Stimulated activated CD8-positive, alpha-beta memory T cell treated with anti-CD3 and anti-CD28 coated beads, Interleukin-15, amount 100 ng/mL, for 48 hours (primary cell): ENCODE results near the gene SLC17A5.
"Not testable (repeated sequence)": the region's sequence is repeated elsewhere in the genome, so short reads cannot be mapped to it uniquely, and the experiment has no call there.

Experiments
- DNase-seq, 2 donors: peaks; one replicate each; pipeline ENCODE4 v3.0.0-alpha.2; 2020; ENCODE audit warnings: low read depth in 2 of 2

The SLC17A5 gene

GRCh38 chr6:73614802-73615201 is 39.0 kb downstream of the SLC17A5 start:
- DNase-seq: no peak

GRCh38 chr6:73613806-73614536 is 39.8 kb downstream of the SLC17A5 start:
- DNase-seq: no peak

- no peak for DNase-seq
Measured at GRCh38 chr6:73612611-73613010, 41.2 kb downstream of the SLC17A5 start.

- DNase-seq: no peak
Measured at GRCh38 chr6:73610444-73611275, 43.1 kb downstream of the SLC17A5 start.

DNA sequence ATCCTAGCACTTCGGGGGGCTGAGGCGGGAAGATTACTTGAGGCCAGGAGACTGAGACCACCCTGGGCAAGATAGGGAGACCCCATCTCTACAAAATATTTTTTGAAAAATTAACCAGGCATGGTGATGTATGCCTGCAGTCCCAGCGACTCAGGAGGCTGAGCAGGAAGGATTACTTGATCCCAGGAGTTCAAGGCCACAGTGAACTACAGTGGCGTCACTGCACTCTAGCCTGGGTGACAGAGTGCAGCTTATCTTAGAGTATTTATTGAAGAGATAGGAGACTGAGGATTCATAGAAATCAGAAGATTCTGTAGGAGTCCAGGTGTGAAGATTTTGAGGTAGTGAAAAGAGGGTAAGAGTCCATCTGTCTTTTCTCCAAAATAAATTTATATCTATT is 45.0 kb downstream of the SLC17A5 start:
- no peak for DNase-seq

DNA sequence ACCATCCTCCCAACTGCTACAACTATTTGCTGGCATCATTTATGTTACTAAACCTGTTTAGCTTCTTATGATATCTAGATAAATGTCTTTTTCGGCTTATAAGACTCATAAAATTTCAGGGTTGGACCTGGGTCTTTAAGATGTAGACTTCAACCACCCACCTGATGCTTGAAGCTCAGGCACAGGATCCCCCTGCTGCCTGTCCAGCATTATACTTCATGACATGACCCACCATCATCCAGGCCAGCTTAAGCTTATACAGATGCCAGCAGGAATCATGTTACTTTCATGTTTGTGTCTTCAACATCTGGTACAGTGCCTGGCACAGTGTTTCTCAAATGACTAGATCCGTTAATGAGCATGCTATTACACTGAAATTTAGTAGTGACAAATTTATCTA is 47.4 kb downstream of the SLC17A5 start:
- DNase-seq: no peak

- DNase-seq: no peak
Measured at GRCh38 chr6:73604461-73604860, 49.3 kb downstream of the SLC17A5 start.

GRCh38 chr6:73604020-73604419 is 49.8 kb downstream of the SLC17A5 start:
- no peak for DNase-seq

- no peak for DNase-seq
Measured at GRCh38 chr6:73586416-73586974, 67.3 kb downstream of the SLC17A5 start.

- DNase-seq: peak in 1 of 2 donors; percentile 15
Measured at GRCh38 chr6:73585566-73586415, 68.0 kb downstream of the SLC17A5 start.

DNA sequence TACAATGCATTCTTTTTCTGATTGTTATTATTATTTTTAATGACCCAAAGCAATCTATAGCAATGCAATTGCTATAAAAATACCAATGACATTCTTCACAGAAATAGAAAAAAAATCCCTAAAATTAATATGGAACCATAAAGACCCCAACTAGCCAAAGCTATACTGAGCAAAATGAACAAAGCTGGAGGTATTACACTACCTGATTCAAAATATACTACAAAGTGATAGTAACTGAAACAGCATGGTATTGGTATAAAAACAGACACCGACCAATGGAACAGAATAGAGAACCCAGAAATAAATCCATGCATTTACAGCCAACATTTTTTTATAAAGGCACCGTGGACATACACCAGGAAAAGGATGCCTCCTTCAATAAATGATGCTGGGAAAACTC is 72.5 kb downstream of the SLC17A5 start:
- DNase-seq: no peak

GRCh38 chr6:73580247-73581149 is 73.3 kb downstream of the SLC17A5 start:
- DNase-seq: peak; percentile 70

DNA sequence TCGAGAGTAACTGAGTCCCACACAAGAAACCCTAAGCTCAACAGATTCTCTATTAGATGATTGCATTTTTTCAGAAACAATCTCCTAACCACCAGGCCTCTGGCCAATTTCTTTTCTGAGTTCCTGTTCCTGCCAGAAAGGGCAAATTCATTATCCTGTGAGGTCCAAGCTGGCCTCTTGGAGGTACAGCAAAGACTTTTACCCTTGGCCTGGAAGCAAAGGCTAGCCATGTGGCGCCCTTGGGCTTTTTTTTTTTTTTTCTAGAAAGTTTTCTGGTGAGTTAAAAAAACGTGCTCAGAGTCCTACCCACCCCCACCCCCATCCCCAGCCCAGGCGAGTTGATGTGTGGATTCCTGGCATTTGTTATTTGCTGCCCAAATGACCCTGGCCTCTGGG is 73.9 kb downstream of the SLC17A5 start:
- DNase-seq: no peak

GRCh38 chr6:73579389-73579788 is 74.4 kb downstream of the SLC17A5 start:
- DNase-seq: no peak

GRCh38 chr6:73577676-73578075 is 76.1 kb downstream of the SLC17A5 start:
- DNase-seq: no peak

DNA sequence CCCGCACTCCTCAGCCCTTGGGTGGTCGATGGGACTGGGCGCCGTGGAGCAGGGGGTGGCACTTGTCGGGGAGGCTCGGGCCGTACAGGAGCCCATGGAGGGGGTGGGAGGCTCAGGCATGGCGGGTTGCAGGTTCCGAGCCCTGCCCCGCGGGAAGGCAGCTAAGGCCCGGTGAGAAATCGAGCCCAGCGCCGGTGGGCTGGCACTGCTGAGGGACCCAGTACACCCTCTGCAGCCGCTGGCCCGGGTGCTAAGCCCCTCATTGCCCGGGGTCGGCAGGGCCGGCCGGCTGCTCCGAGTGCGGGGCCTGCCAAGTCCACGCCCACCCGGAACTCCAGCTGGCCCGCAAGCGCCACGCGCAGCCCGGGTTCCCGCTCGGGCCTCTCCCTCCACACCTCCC is 81.3 kb downstream of the SLC17A5 start:
- not testable (repeated sequence) for DNase-seq

- DNase-seq: not testable (repeated sequence)
Measured at GRCh38 chr6:73571218-73572181, 82.3 kb downstream of the SLC17A5 start.

DNA sequence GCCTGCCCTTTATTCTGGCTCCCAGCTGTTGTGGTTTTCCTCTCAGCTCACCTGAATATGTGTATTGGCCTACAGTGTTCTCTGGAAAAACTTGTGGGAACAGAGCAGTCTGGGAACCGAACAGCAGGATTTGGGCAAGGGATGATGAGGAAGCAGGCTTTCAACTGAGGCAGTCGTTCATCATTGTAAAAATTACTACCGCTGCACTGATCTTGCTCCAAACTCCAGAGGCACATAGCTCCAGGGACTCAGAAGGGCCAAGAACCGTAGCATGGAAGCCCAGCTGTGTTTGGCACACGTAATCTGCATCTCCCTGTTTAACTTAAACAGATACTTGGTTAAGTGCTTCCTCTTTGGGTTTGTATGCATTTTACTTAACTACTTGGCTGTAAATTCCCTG is 84.7 kb downstream of the SLC17A5 start:
- no peak for DNase-seq

DNA sequence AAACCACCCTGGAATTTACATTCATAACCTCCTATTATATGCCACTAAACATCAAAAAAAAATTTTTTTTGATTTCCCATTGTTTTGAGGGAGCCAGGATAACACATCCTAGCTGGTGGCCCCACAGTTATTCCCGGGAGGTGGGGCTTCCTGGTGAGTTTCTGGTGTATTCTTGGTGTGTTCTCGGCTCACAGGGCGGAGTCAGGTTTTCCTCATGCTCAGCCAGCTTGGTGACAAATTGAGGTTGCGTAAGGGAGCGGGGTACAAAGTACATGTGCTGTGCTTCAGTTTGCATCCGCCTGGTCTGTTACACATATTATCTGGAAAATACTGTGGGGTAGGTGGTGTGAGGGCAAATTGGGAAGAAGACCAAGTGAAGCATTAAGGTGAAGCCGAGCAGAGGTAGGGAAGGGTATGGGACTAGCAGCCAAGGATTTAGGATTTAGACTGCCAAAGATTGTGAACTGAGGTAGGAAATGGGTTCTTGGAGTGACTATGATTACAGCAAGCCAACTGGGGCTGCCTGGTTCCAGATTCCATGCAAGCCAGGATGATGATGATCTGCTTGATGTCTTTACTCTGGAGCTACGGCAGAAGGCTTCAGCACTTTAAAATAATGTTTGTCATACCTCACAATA is 86.7 kb downstream of the SLC17A5 start:
- DNase-seq: no peak
